ENCODE results near the gene HTRA3.

DNA sequence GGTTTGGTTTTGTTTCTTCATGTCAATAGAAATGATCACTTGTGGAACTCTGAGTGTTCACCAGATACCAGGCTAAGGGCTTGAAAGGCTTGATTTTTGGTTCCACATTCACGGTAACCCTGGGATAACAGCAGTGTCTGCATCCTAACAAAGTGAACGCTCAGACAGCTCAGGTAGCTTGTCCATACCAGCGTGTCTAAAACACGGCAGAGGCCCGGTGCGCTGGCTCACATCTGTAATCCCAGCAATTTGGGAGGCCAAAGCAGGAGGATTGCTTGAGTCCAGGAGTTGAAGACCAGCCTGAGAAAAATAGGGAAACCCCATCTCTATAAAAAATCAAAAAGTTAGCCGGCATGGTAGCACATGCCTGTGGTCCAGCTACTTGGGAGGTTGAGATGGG is 49.0 kb downstream of the HTRA3 start:
- TF ChIP-seq, protein P1, sequence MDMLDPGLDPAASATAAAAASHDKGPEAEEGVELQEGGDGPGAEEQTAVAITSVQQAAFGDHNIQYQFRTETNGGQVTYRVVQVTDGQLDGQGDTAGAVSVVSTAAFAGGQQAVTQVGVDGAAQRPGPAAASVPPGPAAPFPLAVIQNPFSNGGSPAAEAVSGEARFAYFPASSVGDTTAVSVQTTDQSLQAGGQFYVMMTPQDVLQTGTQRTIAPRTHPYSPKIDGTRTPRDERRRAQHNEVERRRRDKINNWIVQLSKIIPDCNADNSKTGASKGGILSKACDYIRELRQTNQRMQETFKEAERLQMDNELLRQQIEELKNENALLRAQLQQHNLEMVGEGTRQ (IDR thresholded peaks at IDR 0.05; ENCODE audit: low read depth, low read length) = no peak
- TF ChIP-seq, protein P2, sequence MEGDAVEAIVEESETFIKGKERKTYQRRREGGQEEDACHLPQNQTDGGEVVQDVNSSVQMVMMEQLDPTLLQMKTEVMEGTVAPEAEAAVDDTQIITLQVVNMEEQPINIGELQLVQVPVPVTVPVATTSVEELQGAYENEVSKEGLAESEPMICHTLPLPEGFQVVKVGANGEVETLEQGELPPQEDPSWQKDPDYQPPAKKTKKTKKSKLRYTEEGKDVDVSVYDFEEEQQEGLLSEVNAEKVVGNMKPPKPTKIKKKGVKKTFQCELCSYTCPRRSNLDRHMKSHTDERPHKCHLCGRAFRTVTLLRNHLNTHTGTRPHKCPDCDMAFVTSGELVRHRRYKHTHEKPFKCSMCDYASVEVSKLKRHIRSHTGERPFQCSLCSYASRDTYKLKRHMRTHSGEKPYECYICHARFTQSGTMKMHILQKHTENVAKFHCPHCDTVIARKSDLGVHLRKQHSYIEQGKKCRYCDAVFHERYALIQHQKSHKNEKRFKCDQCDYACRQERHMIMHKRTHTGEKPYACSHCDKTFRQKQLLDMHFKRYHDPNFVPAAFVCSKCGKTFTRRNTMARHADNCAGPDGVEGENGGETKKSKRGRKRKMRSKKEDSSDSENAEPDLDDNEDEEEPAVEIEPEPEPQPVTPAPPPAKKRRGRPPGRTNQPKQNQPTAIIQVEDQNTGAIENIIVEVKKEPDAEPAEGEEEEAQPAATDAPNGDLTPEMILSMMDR (conservative IDR thresholded peaks at IDR 0.05; ENCODE audit: low read depth, low read length) = no peak
- TF ChIP-seq RAD21 (IDR thresholded peaks at IDR 0.05; ENCODE audit: low read length) = no peak
- TF ChIP-seq SMC3 (IDR thresholded peaks at IDR 0.05; ENCODE audit: low read depth, low read length) = no peak
- TF ChIP-seq CHD1 (IDR thresholded peaks at IDR 0.05; ENCODE audit: low read depth, low read length) = no peak

Data from IMR-90 (cell line).